ENCODE results near the gene LCN2.

- TF ChIP-seq LEF1 (IDR thresholded peaks at IDR 0.05; ENCODE audit: borderline replicate concordance), result no peak
- TF ChIP-seq HDGF (IDR thresholded peaks at IDR 0.05; ENCODE audit: borderline replicate concordance), result no peak
Measured at GRCh38 chr9:128117613-128118471, 31.4 kb upstream of the LCN2 start.

Measured in HEK293T (cell line).